ENCODE data around the gene DHRS9. TPM values are rescaled to one million over a fixed set of nuclear protein-coding genes. Genes with fewer than 3 reads are reported as not detected.
"Not testable (repeated sequence)": the region's sequence is repeated elsewhere in the genome, so short reads cannot be mapped to it uniquely, and the experiment has no call there.

DHRS9 gene
- total RNA-seq, 4 donors from 2014 or later: 0.54 TPM; not detected in 3

- no peak for DNase-seq
- Histone ChIP-seq H3K9me3 (no peaks in the 10 kb centered on the region), H3K27ac (no peak overlapping the region), H3K36me3 (no peaks in the 10 kb centered on the region), H3K4me3 (replicated peaks in 1 of 3) (no peak overlapping the region), H3K27me3 (no peaks in the 10 kb centered on the region), H3K4me1 (no peaks in the 10 kb centered on the region)
- intact Hi-C loops (cut with DNase I): no loop called here
- no peak for TF ChIP-seq CTCF (IDR thresholded peaks at IDR 0.05)
- TF ChIP-seq POLR2A (IDR thresholded peaks at IDR 0.05): no peak
- 81% methylated on average over 2 of the region's 2 CpGs for WGBS, 2 donors
Measured at GRCh38 chr2:169047256-169048250, 21.8 kb upstream of the DHRS9 start.

GRCh38 chr2:169049142-169049541, 20.2 kb upstream of the DHRS9 start:
- TF ChIP-seq CTCF (IDR thresholded peaks at IDR 0.05): no peak
- no peak for TF ChIP-seq POLR2A (IDR thresholded peaks at IDR 0.05)
- DNase-seq: no peak
- no peaks in the 10 kb centered on the region for H3K27me3 ChIP-seq
- H3K4me3 ChIP-seq (replicated peaks in 1 of 3): no peak overlapping the region
- no peak overlapping the region for H3K27ac ChIP-seq
- H3K4me1 ChIP-seq: no peaks in the 10 kb centered on the region
- H3K36me3 ChIP-seq: no peaks in the 10 kb centered on the region
- WGBS, 2 donors: 76 to 85% methylated on average over 3 of the region's 3 CpGs
- no peaks in the 10 kb centered on the region for H3K9me3 ChIP-seq
- intact Hi-C loops (cut with DNase I): no loop called here

GRCh38 chr2:169050476-169051240, 18.7 kb upstream of the DHRS9 start:
- TF ChIP-seq CTCF (IDR thresholded peaks at IDR 0.05) (no peak), POLR2A (IDR thresholded peaks at IDR 0.05) (no peak)
- intact Hi-C loops (cut with DNase I): no loop called here
- Histone ChIP-seq H3K4me3 (replicated peaks in 1 of 3) (no peak overlapping the region), H3K9me3 (no peaks in the 10 kb centered on the region), H3K4me1 (no peaks in the 10 kb centered on the region), H3K36me3 (no peaks in the 10 kb centered on the region), H3K27ac (no peak overlapping the region), H3K27me3 (no peaks in the 10 kb centered on the region)
- 92 to 93% methylated on average over 5 of the region's 5 CpGs for WGBS, 2 donors
- DNase-seq: no peak

GRCh38 chr2:169054575-169054974, 14.8 kb upstream of the DHRS9 start:
- H3K9me3 ChIP-seq; H3K36me3 ChIP-seq; H3K27ac ChIP-seq; H3K4me1 ChIP-seq; H3K4me3 ChIP-seq (replicated peaks in 1 of 3); H3K27me3 ChIP-seq; intact Hi-C loops (cut with DNase I); DNase-seq: not testable (repeated sequence)
- WGBS, 2 donors: 77 to 89% methylated on average over 2 of the region's 2 CpGs

- H3K27me3 ChIP-seq; H3K27ac ChIP-seq; H3K4me3 ChIP-seq (replicated peaks in 1 of 3); H3K4me1 ChIP-seq; intact Hi-C loops (cut with DNase I); DNase-seq; H3K36me3 ChIP-seq; H3K9me3 ChIP-seq: not testable (repeated sequence)
- WGBS, 2 donors: 96 to 97% methylated on average over 17 of the region's 17 CpGs
Measured at GRCh38 chr2:169064199-169064598, 5.2 kb upstream of the DHRS9 start.

- Histone ChIP-seq H3K27ac (no peak overlapping the region), H3K4me3 (replicated peaks in 1 of 3) (no peak overlapping the region), H3K36me3 (no peaks in the 10 kb centered on the region), H3K4me1 (no peaks in the 10 kb centered on the region), H3K9me3 (no peaks in the 10 kb centered on the region), H3K27me3 (no peaks in the 10 kb centered on the region)
- intact Hi-C loops (cut with DNase I): no loop called here
- no peak for DNase-seq
- no peak for TF ChIP-seq CTCF (IDR thresholded peaks at IDR 0.05)
- no peak for TF ChIP-seq POLR2A (IDR thresholded peaks at IDR 0.05)
- WGBS, 2 donors: 68 to 80% methylated on average over 1 of the region's 1 CpG
Measured at GRCh38 chr2:169065422-169065821, 3.9 kb upstream of the DHRS9 start.
